Ramos (cell line): Measurements from ENCODE around the gene CHCHD10.

Source experiments
- in situ Hi-C: fragments of 300-500 bp; cut with MboI; formaldehyde crosslinking; loops from one replicate; pipeline ENCODE4 v1.14.3; 2022; ENCODE audit warnings: low sequenced_read_pairs; ENCODE audit not compliant: unreplicated experiment

The CHCHD10 gene

DNA sequence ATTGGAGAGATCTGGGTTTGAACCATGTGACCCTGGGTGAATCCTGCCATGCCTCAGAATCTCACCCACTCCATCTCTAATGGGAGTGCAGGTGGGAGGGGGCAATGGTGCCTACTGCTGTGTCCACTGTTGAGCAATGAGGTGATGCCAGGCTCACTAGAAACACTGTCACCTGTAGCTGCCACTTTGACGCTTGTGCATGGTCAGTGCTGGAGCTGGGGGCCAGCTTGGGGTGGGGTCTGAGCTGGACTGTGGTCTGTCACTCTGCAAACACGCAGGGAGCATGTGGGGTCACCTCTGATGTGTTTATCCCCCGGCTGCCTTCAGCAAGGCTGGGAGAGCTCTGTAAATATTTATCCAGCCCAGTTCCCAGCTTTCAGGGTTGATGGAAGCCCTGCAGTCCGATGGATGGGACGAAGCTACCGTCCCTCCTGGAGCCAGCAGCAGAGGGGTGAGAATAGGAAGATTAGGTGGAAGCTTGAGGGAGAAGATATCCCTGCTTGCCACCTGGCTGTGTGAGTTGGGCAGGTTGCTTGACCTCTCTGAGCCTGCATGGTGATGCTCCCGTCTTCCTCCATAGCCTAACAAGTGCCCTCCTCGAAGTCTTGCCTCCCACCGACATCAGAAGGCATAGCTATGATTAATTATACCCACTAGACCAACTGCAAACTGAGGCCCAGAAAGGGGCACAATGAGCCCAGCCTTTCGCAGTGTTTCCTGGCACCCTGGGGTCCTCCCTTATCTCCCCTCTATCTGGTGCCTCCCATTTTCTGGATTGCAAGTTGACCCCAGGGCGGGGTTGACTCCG, 6.5 kb upstream of the CHCHD10 start:
- in situ Hi-C loops = loop anchor here (5.0 kb wide), 1 partner anchor 73 kb away; no protein-coding TSS in a partner anchor

DNA sequence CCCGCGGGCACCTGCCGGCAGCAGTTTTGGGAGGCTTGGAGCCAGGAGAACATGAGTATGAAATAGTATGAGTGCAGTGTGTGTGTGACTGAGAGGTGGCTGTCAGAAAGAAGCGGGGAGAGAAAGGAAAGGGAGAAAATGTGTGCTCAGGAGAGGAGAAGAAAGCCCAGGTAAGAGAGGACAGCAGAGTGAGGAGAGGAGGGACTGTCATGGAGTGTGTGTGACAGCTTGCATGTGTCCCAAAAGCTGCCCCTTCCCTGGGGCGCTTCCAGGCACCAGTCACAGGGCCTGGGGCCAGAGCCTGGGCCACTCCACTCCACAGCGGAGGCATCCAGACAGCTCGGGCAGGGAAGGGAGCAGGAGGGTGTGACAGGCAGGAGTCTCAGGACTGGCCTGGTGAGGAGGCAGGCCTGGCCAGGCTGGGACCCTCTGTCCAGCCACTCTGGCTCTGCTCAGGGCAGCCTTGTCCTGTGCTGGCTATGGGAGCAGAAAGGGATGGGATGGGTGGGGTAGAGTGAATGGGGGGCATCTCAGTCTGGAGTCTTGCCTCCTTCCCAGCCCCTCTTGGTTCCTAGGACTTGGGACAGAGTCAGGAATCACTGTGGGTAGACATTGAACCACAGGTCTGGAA, 5.8 kb upstream of the CHCHD10 start:
- in situ Hi-C loops = loop anchor here (5.0 kb wide), 1 partner anchor 74 kb away; no protein-coding TSS in a partner anchor

DNA sequence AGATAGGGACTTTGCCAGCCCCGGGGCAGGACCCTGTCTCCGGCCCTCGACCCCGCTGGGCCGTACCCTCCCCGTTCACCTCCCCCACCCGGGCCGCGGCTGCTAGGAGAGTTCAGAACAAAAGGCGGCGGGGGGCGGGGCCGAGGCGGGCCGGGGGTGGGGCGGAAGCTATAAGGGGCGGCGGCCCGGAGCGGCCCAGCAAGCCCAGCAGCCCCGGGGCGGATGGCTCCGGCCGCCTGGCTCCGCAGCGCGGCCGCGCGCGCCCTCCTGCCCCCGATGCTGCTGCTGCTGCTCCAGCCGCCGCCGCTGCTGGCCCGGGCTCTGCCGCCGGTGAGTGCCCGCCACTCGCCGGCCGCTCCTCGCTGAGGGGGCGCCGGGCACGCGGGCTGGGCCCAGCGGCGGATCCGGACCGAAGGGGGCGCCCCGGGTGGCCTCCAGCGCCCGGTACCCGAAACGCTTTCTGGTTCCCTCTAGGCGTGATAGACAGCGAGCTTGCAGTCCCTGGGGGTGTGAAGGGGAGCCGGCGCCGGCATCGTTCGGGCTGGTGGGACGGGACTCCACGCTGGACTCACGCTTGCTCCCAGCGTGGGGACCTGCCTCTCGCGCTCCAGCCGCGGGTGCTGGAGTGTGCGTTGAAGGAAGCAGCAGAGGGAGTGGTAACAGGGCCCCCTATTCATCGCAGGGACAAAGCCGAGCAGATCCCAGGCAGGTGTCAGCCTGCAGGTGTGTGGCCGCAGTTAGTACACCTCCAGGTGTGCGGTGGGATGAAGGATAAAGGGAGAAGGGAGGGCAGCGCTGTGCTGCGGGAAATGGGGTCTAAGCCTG, 5.1 kb upstream of the CHCHD10 start, which contains the start of gene MMP11:
Gene MMP11, plus strand, starts transcription at position 201 of the 825 bp plus-strand sequence. Its CDS starts 22 bp downstream, at position 223.
- in situ Hi-C loops = loop anchor here (5.0 kb wide), 1 partner anchor 74 kb away; no protein-coding TSS in a partner anchor

DNA sequence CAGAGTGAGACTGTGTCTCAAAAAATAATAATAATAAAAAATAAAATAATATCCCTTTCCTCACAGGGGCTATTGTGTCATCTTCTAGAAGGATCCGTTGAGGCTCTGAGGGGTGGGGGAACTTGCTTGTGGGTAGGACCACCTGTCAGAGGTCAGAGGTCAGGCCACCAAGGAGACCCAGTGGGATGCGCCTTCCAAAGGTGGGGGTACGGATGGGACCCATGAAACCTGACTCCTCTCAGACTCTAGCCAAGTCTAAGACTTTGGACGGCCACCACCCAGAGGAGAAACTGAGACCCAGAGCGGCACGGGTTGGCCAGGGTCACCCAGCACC, 4.5 kb upstream of the CHCHD10 start:
- in situ Hi-C loops = loop anchor here (5.0 kb wide), 1 partner anchor 75 kb away; no protein-coding TSS in a partner anchor

DNA sequence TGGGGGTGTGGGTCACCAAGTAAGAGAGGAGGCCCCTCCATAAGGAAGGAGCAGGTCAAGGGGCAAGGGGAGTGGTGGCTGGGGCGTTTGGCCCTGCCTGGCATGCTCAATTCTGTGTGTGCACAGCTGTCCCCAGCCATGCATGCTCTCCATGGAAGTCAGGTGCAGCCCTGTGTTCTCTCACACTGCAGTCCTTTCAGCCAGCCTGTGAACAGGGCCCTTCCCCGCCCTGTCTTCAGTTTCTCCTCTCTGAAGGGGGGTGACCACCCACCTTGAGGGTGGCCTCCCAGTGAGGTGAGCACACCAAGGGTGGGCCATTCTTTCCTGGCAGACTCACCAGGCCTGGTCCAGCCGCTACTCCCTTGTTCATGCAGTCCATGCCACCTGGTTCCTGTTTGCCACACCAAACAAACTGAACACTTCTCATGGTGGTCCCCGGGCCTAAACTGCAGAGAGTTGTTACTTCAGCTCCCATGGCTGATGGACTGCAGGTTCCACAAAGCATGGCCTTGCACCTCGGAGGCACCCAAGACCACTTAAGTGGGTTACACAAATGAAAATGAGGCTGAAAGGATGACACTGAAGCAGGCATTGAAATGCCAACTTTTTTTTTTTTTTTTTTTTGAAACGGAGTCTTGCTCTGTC, 1.7 kb upstream of the CHCHD10 start:
- in situ Hi-C loops = loop anchor here (10.0 kb wide), 2 partner anchors 145 to 225 kb away; no protein-coding TSS in a partner anchor

DNA sequence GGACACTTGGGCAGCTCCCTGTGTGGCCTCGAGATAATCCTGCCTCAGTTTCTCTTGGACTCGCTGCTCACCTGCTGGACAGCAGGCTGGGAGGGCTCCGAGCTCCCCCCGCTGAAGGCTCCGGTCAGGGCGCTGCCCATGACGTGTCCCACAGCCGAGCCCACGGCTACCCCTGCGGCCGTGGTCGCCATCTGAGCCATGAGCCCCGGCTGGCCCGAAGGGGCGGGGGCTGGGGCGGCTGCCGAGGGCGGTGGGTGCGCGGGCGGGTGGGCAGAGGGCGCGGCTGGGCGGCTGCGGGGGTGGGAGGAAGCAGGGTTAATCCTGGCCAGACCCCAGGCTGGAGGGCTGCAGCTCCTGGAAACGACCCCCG, 484 bp downstream of the CHCHD10 start:
- in situ Hi-C loops = loop anchor here (10.0 kb wide), 2 partner anchors 142 to 222 kb away; no protein-coding TSS in a partner anchor

DNA sequence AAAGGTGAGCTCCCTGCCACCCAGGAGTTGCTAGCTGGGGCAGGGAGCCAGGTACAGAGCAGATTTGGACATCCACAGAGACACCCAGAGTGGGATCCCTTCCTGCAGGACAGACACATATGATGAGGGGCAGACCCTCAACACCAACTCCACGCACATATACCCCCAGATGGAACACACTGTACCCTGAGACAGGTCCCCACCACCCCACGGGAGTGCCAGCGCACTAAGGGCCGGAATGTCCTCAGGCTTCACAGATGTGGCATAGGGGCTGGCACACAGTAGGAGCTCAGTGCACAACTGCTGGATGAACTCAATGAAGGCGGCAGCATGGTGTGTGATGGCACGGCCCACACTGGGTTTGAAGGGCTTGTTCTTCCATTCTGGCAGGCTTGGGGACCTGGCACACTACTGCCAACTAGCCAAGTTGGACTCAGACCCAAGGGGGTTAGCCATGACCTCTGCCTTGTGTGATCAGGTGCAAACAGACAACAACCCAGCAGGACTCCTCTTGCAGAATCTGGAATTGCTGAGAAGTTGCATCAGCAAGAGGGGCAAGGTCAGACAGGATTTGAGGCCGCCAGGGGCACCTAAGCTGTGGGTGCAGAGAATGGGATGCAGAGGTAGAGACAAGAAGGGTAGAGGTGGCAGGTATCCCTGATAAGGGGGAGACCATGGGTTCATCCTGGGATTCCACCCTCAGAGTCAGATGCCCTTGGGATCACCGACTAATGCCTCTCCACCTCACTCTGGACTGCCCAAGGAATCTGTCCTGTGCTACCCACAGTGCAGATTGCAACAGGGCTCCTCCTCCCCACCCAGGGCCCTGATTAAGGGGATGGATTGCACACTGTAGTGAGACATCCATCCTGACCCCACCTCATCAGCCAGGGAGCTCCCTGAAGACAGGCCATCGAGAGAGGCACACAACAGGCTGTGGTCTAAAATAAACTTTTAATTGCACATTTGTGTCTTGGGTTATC, 2.6 kb downstream of the CHCHD10 start:
- in situ Hi-C loops = loop anchor here (10.0 kb wide), 2 partner anchors 140 to 220 kb away; no protein-coding TSS in a partner anchor

DNA sequence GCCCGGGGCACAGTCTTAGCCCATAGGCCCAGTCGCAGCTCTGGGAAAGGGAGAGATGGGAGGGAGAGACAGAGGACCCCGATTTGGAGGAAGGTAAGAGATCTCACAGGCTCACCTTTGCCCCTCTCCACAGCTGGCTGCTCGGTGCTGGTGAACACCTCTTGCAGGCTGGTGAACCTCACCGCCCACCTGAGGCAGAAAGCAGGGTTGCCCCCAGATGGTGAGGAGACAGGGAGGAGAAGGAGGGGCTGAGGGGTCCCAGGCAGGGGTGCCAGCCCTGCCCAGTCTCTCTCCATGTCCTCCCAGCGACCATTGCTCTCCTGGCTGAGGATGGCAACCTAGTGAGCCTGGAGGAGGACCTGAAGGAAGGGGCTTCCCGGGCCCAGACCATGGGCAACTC, 3.8 kb downstream of the CHCHD10 start:
- in situ Hi-C loops = loop anchor here (10.0 kb wide), 2 partner anchors 139 to 219 kb away; no protein-coding TSS in a partner anchor

DNA sequence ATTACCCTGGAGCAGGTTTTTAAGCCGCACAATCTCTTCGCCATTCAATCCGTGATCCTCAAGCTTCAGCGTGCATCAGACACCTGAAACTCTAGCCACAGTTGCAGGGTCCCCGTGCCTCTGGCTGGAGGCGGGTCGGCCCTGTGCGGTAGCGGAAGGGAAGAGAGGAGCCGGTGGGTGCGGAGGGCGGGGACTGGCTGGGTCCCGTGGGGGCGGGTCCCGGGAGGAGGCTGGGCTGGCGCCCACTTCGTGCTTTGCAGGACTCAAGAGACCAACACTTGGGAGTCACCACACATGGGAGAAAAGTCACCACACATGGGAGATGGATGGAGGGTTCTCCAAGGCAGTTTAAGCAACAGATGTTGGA, 4.2 kb downstream of the CHCHD10 start:
- in situ Hi-C loops = loop anchor here (10.0 kb wide), 2 partner anchors 139 to 219 kb away; no protein-coding TSS in a partner anchor

DNA sequence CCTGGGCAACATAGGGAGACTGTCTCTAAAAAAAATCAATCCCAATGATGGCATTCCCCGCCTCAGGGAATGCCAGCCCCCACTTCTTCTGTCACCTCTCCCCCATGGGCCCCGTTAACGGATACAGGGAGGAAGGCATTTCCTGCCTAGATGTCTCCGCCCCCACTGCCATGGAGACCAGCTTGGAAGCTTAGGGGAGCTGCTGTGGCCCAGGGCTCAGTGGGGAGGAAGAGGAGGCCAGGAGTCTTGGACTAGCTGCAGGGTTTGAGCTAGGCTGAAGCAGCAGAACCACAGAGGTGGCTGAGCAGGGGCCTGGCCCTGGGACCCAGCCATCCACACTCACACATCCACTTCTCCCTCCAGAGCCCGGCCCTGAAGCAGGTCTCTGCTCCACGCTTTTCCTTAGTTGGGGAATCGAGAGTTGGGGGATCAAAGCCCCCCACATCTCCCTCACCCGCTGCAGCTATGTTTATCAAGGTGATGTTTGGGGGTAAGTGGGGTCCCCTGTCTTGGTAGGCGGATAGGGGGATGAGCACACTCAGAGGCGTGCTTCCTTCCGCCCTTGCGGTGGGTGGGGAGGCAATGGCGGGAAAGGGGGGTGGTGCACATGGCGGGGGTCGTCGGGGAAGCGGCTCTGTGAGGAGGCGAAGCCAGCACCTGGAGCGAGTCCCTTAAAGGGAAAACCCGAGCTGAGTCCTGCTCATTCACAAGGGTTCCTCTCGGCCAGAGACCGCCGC, 4.8 kb downstream of the CHCHD10 start, which contains the start of gene C22orf15:
Gene C22orf15, plus strand, starts transcription at position 149 of the 737 bp plus-strand sequence. Its CDS starts 317 bp downstream, at position 466.
- in situ Hi-C loops = loop anchor here (10.0 kb wide), 2 partner anchors 138 to 218 kb away; no protein-coding TSS in a partner anchor

DNA sequence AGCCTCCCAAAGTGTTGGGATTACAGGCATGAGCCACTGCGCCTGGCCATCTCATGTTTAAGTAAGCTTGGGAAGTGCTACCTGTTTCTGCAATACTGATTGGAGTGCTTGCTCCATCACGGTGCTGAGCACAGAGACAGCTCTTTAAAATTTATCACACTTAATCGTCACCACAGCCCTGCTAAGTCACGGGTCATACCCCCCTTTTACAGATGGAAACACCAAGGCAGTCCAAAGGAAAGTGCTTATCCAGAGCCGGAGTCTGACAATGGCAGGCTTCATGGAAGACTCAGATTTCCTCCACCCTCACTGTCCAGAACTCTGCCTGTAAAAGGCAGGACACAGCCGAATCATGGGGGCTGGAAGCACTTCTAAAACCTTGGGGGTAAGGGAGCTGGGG, 7.7 kb downstream of the CHCHD10 start:
- in situ Hi-C loops = loop anchor here (10.0 kb wide), 2 partner anchors 135 to 215 kb away; no protein-coding TSS in a partner anchor

DNA sequence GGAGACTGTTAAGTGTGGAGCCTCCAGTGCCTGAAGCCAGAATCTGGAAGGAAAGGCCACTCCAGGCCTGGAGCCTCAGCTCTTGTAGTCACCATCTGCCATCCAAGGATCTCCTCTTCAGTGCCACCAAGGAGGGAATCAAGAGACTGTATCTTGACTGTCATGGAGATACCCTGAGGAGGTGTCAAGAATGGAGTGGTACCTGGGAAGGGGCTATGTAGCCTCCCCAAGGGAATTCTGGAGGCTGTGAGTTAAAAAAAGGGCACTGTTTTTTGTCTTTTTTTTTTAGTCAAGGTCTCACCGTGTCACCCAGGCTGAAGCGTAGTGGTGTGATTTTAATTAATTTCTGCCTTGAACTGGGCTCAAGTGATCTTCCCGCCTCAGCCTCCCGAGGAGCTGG, 8.2 kb downstream of the CHCHD10 start:
- in situ Hi-C loops = no loop called here

DNA sequence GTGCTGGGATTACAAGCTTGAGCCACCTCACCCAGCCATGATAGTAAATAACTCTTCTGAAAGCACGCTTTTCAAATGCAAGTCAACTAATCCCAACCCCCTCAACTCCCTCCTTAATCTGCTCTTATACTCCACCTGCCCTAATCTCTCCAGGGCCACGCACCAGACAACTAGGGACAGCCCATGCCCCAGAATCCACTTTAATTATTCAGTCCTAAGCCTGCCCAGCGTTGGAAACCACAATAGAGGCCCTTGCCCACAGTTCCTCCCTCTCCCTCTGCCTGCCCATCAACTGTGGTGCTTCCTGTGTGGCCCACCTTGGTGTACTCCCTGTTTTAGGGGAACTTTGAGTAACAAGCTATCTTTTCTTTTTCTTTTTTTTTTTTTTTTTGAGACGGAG, 10.9 kb downstream of the CHCHD10 start:
- in situ Hi-C loops = no loop called here

DNA sequence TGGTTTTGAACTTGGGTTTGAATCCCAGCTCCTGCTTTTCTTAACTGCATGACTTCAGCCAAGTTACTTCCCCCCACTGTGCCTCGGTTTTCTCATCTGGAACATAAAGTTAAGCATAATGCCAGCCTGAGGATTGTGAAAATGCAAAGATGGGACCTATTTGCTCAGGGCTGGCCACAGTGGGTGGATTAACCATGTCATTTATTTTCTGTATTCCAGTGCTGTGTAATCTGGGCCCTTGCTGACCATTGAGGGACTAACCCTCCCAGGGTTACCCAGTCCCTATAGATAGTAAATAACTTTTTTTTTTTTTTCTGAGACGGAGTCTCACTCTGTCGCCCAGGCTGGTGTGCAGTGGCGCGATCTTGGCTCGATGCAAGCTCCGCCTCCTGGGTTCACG, 12.1 kb downstream of the CHCHD10 start:
- in situ Hi-C loops = no loop called here

DNA sequence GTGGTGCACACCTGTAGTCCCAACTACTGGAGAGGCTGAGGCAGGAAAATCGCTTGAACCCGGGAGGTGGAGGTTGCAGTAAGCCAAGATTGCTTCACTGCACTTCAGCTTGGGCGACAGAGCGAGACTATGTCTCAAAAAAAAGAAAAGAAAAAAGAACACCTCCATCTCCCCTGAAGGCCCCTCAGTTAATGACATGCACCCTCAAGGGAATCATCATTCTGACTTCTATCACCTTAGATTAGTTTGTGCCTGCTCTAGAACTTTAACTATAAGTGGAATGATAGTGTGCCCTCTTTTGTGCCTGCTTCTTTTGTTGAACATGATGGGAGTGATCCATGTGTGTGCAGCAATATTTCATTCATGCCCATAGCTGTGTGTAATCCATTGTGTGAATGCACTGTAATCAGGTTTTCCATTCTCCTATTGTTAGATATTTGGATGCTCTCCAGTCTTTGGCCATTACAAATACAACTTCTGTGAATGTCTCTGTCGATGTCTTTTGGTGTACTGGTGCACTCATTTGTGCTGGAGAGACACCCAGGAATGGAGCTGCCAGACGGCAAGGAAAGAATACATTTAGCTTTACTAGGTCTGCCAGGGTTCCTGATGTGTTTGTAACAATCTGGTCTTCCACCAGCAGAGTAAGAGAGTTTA, 12.7 kb downstream of the CHCHD10 start:
- in situ Hi-C loops = no loop called here

DNA sequence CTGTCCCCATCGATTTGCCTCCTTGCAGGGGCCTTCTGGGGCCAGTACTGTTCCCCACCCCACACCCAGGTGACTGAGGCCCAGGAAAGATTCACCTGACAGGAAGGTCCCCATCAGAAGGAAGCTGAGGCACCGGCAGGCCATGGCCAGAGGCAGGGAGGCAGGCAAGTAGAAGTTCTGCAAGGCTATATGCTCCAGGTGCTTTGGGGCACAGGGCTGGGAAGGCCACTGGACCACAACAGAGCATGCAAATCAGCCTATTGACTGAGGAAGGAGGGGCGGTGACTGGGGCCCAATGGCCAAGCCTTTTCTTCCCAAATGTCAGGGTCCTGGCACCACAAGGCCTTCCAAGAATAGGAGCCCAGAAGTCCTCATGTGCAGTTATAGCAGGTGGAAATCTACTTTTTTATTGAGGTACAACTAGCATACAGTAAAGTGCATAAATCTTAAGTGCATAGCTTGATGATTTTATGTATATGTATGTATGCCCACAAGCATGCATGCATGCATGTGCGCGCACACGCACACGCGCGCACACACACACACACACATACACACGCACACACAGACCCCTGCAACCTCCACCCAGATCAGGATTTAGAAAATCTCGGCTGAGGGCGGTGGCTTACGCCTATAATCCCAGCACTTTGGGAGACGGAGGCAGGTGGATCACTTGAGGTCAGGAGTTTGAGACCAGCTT, 13.4 kb downstream of the CHCHD10 start, which contains the start of gene VPREB3:
Gene VPREB3, minus strand, starts transcription at position 206 of the 700 bp plus-strand sequence. Its CDS starts 62 bp downstream, at position 144.
- in situ Hi-C loops = no loop called here

DNA sequence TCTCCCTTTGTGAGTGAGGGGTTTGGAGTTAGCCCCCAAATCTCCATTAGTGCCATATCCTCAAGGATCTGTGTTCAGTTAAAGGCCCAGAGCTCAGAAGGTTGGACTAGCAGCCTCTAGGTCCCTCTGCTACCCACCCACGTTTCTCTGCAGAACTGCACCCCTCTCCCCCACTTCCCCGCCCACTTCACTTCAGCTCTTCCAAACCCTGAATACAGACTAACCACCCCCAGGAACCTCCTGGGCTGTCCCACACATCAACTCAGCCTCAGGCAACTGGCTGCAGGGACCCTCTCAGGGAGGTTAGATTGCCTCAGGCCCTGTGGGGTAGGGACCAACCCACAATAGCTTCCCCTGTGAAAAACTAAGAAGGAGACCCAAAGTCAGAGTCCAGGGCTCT, 14.4 kb downstream of the CHCHD10 start:
- in situ Hi-C loops = no loop called here
